ENCODE results near the gene NAP1L4. TPM values are rescaled to one million over a fixed set of nuclear protein-coding genes. Genes with fewer than 3 reads are reported as not detected.

Gene NAP1L4
- total RNA-seq, 1 donor from 2014 or later, result 224 TPM

DNA sequence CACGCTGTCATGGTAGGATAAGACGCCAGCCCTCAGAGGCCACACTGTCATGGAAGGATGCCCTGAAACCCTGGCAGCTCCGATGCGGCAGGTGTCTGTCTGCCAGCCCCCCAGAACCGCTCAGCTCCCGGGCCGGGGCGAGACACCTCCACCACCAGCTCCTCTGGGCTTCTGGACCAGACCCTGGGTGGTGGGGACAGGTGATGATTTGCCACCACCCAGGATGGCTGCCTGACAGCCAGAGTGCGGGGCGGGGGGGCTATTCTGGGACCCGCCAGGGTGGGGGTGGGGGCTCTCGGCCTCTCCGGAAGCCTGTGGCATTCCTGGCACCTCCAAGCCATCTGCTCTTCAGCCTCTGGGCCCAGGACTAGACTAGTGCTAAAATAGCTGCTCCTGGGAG is 72.3 kb downstream of the NAP1L4 start:
- H3K36me3 Mint-ChIP-seq (ENCODE audit: low read depth), result no peaks in the 10 kb centered on the region
- no peak overlapping the region for H3K27ac Mint-ChIP-seq (ENCODE audit: unreplicated experiment)
- H3K4me1 Mint-ChIP-seq, result no peaks in the 10 kb centered on the region
- no peaks in the 10 kb centered on the region for H3K27me3 Mint-ChIP-seq (ENCODE audit: low read depth)
- TF ChIP-seq, protein P1, sequence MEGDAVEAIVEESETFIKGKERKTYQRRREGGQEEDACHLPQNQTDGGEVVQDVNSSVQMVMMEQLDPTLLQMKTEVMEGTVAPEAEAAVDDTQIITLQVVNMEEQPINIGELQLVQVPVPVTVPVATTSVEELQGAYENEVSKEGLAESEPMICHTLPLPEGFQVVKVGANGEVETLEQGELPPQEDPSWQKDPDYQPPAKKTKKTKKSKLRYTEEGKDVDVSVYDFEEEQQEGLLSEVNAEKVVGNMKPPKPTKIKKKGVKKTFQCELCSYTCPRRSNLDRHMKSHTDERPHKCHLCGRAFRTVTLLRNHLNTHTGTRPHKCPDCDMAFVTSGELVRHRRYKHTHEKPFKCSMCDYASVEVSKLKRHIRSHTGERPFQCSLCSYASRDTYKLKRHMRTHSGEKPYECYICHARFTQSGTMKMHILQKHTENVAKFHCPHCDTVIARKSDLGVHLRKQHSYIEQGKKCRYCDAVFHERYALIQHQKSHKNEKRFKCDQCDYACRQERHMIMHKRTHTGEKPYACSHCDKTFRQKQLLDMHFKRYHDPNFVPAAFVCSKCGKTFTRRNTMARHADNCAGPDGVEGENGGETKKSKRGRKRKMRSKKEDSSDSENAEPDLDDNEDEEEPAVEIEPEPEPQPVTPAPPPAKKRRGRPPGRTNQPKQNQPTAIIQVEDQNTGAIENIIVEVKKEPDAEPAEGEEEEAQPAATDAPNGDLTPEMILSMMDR (conservative IDR thresholded peaks at IDR 0.05), result no peak
- H3K4me3 Mint-ChIP-seq, result no peak overlapping the region
- no peak for DNase-seq (ENCODE audit: low read depth, low spot score)
- H3K9me3 Mint-ChIP-seq, result no peaks in the 10 kb centered on the region

DNA sequence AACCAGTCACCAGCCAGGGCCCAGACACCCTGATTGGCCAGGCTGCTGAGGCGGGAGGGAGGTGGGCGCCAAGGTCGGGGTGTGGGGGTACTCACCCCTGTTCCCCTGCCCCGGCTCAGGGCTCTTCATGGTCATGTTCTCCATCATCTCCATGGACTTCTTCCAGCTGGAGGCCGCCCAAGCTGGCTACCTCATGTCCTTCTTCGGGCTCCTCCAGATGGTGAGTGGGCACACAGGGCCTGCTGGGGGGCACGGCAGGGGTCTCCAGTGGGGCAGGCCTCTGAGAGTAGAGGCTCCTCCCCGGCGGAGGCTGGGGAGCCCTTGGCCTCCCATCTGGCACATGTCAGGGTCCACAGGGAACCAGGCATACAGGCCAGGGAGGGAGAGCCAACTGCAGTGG is 72.9 kb downstream of the NAP1L4 start:
- Mint-ChIP-seq H3K36me3 (ENCODE audit: low read depth) (no peaks in the 10 kb centered on the region), H3K4me3 (no peak overlapping the region), H3K4me1 (no peaks in the 10 kb centered on the region), H3K27me3 (ENCODE audit: low read depth) (no peaks in the 10 kb centered on the region), H3K9me3 (no peaks in the 10 kb centered on the region), H3K27ac (ENCODE audit: unreplicated experiment) (no peak overlapping the region)
- no peak for DNase-seq (ENCODE audit: low read depth, low spot score)
- TF ChIP-seq, protein P1 (conservative IDR thresholded peaks at IDR 0.05), result no peak

DNA sequence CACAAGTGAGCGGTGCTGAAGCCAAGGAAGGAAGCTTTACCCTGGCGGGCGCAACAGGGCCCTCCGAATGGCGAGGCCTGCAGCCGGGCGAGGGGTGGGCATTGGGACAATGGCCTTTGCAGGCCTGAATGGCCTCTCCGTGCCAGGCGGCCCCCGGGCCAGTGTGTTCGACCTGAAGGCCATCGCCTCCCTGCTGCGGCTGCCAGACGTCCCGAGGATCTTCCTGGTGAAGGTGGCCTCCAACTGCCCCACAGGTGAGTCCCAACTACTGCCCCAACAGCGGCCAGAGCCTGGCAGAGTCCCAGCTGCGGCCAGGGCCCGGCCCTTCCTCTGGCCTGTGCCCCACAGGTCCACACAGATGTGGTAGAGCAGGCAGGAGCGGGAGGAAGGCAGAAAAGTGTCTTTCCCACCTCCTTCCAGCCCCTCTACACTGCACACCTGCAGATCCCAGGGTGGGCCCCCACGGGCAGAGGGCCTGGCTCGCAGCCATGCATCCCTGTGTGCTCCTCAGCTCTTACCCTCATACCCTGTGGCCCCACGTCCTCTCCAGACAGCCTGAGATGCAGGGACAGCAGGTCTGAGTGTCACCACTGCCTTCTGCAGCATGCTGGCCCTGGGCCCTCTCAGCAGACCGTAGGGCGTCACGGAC is 74.2 kb downstream of the NAP1L4 start:
- Mint-ChIP-seq H3K36me3 (ENCODE audit: low read depth) (no peaks in the 10 kb centered on the region), H3K4me1 (no peaks in the 10 kb centered on the region), H3K9me3 (no peaks in the 10 kb centered on the region), H3K27me3 (ENCODE audit: low read depth) (no peaks in the 10 kb centered on the region), H3K4me3 (no peak overlapping the region), H3K27ac (ENCODE audit: unreplicated experiment) (no peak overlapping the region)
- no peak for DNase-seq (ENCODE audit: low read depth, low spot score)
- TF ChIP-seq, protein P1 (conservative IDR thresholded peaks at IDR 0.05), result no peak

DNA sequence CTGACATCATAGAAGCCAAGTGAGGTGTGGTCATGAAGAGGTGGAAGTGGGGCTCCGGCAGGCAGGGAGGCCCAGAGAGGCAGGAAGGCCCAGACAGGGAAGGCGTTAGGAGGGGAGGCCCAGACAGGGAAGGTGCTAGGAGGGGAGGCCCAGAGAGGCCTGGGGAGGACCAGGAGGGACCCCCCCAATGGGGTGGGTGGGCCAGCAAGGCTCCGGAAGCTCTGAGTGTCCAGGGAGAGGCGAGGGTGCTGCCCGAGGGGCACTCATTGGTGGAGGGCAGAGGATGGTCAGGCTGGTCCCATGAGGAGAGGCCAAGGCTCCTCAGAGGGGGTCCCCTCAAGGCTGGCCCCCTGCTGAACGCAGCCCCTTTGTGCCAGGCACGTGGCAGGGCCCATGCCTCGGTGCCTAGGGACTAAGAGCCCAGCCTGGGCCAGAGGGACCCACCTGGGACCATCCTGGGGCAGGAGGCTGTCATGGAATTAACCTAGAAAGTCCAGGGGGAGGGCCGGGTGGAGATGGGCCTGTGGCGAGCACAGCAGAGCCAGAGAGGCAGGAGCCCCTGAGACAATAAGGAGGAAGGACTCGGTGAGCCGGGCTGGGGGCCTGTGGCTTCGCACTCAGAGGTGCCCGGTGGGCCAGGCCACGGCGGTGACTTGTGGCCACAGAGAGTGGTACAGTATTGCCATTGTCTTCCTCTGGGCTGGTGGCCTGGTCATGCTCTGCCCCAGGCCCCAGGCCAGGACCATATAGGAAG is 75.1 kb downstream of the NAP1L4 start:
- Mint-ChIP-seq H3K27ac (ENCODE audit: unreplicated experiment) (no peak overlapping the region), H3K36me3 (ENCODE audit: low read depth) (no peaks in the 10 kb centered on the region), H3K9me3 (no peaks in the 10 kb centered on the region), H3K4me3 (no peak overlapping the region), H3K4me1 (no peaks in the 10 kb centered on the region), H3K27me3 (ENCODE audit: low read depth) (no peaks in the 10 kb centered on the region)
- TF ChIP-seq, protein P1 (conservative IDR thresholded peaks at IDR 0.05), result no peak
- no peak for DNase-seq (ENCODE audit: low read depth, low spot score)

DNA sequence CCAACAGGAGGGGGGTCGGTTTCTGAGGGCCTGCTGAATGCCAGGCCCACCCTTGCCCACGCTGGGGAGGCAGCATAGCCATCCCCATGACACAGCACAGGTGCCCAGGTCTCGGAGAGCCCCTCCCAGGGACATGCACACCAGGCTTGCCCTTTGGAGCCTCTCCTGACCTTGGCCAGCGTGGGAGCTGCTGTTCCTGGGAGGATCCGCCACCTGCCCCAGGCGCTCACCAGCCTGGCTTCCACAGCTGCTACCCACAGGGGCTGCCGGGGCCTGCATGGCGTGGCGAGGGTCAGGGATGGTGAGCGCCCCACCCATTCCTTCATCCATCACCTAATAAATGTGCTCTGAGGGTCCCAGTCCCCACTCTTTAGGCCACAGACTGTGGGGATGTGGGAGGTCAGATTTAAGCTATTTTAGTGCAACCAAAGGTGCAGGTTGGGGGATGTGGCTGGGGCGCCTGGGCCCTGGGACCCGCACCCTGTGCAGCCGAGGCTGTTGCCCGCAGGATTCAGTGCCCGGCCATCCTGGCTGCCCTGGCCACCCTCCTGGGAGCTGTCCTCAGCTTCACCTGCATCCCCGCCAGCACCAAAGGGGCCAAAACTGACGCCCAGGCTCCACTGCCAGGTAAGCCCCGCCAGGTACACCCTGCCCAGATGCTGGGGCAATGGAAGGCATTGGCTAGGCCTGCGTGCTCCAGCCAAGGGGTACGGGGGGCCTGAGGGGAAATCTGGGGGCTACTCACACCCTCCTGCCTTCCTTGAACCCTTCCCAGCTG is 75.8 kb downstream of the NAP1L4 start:
- Mint-ChIP-seq H3K27ac (ENCODE audit: unreplicated experiment) (no peak overlapping the region), H3K4me1 (no peaks in the 10 kb centered on the region), H3K9me3 (no peaks in the 10 kb centered on the region), H3K27me3 (ENCODE audit: low read depth) (no peaks in the 10 kb centered on the region), H3K36me3 (ENCODE audit: low read depth) (no peaks in the 10 kb centered on the region), H3K4me3 (no peak overlapping the region)
- DNase-seq (ENCODE audit: low read depth, low spot score), result no peak
- TF ChIP-seq, protein P1 (conservative IDR thresholded peaks at IDR 0.05), result no peak

All from neural crest cell (in vitro differentiated cells).